CMK (cell line): Measurements from ENCODE around the gene CHADL.

Source experiments
- DNase-seq: peaks from one replicate; pipeline ENCODE4 v3.0.0-alpha.2; 2010; ENCODE audit warnings: low read depth

The CHADL gene

GRCh38 chr22:41256254-41257253 is 15.8 kb upstream of the CHADL start:
- DNase-seq: no peak

DNA sequence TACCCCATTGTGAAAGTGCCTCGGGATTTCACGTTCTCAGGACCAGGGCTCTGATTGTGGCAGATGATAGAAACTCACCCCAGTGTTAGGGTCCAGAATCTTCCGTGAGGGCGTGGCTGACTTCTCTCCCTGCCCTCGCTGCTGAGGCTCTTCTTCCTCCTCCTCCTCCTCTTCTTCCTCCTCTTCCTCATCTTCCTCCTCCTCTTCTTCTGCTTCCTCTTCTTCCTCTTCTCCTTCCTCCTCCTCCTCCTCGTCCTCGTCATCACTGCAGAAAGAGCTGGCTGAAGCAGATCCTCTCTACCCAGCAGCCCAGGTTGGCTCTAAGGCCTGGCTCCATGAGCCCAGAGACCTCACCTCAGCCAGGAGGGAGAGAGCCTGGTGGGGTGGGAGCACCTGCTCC is 13.5 kb upstream of the CHADL start:
- no peak for DNase-seq

- no peak for DNase-seq
These were observed 11.6 kb upstream of the CHADL start for GRCh38 chr22:41252365-41252764.

DNA sequence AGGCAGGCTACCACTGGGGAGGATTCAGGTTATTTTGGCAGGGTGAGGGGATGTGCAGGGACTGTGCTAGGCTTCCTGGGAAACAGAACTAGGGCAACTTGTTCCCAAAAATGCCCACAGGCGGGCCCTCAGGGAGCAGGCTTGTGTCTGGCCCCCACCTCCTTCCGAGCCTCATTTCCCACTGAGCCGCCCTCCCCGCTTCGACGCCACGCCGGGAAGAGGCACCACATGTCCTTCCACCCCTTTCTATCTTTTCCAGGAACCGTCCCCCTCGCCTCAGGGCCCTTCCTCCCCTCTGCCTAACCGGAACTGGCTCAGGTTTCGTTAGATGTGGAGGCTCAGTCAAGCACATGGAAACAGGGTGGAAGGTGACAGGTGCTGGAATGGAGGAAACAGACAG is 9.4 kb upstream of the CHADL start:
- no peak for DNase-seq

- DNase-seq: no peak
These were observed 8.7 kb upstream of the CHADL start for GRCh38 chr22:41249442-41249841.

- DNase-seq: no peak
These were observed 8.0 kb upstream of the CHADL start for GRCh38 chr22:41248758-41249157.

- no peak for DNase-seq
These were observed 7.6 kb upstream of the CHADL start for GRCh38 chr22:41248314-41248713.

DNA sequence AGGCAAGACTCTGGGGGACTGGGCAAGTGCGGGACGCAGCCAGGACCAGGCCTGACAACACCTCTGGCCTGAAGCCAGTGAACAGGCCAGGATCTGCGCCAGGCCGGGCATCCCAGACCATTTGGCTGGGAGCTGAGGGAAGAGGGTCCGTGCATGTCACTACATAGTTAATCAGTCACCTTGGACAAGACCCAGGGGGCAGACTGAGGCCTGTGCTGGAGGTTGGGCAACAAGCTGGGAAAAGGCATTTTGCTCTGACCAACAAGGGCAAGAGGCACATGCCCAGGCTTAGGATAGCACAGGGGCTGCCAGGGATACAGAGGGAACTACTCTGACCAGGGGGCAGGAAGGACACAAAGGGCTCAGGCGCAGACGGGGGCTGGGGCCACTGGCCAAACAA is 7.0 kb upstream of the CHADL start:
- DNase-seq: no peak

GRCh38 chr22:41245917-41246499 is 5.3 kb upstream of the CHADL start:
- DNase-seq: no peak

DNA sequence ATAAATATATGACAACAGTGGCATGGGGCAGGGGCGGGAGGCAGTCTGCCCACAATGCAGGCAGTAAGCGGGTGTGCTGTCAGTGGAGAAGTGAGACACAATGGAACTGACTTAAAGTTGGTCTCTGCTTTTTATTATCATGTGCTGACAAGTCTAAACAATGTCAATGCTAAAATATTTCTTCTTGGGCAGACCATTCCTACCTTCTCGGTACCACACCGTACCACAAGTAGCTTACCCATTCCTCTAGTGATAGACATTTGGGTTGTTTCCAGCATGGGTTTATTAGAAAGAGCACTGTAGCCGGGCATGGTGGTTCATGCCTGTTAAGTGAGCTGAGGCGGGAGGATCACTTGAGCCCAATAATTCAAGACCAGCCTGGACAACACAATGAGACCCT is 2.6 kb upstream of the CHADL start:
- DNase-seq: no peak

DNA sequence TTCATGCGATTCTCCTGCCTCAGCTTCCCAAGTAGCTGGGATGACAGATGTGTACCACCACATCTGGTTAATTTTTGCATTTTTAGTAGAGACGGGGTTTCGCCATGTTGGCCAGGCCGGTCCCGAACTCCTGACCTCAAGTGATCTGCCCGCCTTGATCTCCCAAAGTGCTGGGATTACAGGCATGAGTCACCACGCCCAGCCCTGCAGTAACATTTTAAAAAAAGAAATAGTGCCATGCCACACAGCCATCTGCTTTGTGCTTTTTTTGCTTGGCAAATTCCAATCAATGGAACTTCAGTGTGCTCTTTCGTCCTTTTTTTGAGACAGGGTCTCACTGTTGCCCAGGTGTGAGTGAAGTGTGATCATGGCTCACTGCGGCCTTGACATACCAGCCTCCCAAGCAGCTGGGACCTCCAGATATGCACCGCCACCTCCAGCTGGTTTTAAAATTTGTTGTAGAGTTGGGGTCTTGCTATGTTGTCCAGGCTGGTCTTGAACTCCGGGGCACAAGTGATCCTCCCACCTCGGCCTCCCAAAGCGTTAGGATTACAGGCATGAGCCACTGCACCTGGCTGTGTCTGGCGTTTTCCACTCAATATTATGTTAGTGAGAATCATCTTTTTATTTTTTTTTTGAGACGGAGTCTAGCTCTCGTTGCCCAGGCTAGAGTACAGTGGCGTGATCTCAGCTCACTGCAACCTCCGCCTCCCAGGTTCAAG is 1.8 kb upstream of the CHADL start:
- no peak for DNase-seq

DNA sequence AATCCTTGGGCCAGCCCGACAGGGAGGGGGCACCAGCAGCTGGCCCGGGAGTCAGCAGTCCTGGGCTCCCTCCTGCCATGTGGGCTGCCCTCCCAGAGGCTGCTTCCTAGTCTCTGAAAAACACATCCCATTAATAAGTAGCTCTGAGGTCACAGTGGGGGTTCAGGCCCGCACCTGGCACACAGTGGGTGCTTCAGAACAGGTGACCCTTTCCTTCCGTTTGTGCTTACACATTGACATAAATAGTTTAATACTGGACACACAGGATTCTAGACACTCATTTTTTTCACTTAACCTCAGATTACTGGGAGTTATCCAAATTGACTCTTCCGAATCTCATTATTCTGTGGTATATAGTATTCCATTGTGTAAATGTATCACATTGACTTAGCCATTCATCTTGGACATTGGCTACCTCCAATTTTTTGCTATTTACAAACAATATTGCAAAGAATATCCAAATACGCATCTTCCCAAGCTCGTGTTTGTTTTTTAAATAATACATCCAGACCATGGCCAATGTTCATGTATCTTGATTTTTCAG is 474 bp upstream of the CHADL start:
- no peak for DNase-seq

DNA sequence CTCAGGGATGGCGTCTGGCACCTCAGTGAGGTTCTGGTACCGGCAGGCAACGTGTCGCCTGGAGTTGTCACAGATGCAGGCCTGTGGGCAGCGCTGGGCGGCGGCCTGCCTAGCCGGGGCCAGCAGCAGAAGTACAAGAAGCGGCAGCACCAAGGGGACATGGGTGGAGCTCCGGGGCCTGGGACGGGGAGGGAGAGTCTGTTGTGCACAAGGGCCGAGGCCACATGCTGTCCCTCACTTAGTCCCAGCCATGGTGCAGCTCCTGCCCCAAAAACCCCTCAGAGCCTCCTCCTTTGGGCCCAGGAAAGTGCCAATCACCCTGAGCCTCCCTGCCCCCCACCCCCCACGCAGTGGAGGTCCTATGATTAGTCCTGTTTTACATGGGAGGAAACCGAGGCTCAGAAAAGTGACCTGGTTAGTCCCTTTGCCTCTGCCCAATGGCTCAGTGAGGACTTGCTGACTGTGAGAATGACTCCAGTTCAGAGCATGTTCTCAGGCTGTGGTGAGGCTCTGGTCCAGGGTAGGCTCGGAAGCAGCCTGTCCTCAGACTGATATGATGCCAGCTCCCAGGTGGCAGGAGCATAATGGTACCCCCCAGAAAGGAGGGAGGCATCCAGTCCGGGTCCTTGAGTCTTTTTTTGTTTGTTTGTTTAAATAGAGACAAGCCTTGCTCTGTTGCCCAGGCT is 1.1 kb downstream of the CHADL start:
- DNase-seq: no peak

DNA sequence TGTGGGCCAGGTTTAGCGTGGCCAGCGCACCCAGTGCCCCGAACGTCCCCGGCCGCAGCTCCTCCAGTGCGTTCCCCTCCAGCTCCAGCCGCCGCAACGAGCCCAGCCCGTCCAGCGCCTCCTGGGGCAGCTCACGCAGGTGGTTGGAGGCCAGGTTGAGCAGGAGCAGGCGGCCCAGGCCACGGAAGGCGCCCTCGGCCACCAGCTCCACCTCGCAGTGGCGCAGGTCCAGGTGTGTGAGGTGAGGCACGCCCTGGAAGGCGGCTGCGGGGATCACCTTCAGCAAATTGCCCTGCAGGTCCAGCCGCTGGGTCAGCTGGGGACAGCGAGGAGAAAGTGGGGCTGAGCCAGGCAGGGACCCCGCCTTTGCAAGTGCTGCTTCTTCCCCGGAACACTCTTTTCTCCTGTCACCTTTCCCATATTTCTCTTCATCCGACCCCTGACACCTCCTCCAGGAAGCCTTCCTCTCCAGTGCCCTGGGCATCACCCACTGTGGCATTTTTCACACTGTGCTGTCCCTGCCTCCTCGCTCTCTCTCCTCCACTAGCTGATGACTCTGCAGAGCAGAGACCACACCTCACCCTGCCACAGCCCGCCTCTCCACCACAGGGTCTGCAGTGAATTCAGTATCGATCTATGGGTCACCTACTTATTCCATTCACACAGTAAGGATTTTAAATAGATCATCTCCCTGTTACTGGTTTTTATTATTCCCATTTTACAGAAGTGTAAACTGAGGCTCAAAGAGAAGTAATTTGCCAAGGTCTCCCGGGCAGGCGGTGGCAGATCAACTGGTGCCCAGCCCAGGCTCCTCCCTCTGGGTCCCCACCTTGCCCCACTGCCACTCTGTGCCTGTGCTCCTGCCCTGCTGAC is 1.9 kb downstream of the CHADL start:
- no peak for DNase-seq

DNA sequence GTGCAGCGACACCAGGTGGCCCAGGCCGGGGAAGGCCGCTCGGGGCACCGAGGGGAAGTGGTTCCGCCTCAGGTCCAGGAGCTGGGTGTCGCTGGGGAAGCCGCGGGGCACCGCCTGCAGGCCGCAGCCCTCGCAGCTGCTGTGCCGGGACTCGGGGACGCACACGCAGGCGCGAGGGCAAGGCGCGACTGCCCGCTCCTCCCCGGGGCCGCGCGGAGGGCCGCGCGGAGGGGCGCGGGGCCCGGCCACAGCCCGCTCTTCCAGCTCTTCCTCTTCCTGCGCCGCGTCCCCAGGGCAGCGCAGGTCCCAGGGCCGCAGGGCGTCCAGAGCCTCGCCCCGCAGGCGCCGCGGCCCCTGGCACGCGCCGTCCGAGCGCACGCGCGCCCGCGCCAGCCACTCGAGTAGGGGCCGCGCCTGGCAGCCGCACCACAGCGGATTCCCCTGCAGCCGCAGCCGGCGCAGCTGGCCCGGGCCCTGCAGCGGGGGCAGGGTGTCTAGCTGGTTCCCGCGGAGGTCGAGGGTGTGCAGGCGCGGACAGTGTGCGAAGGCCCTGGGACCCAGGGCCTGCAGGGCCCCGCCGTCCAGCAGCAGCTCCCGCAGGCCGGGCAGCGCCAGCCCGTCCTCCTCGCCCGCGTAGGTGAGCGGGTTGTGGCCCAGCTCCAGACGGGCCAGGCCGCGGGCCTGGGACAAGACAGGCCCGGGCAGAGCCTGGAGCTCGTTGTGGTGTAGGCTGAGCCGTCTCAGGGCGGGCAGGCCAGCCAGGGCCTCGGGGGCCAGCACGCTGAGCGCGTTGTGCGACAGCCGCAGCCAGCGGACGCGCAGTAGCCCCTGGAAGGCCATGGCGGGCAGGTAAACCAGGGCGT is 2.8 kb downstream of the CHADL start:
- DNase-seq: peak; percentile 32

DNA sequence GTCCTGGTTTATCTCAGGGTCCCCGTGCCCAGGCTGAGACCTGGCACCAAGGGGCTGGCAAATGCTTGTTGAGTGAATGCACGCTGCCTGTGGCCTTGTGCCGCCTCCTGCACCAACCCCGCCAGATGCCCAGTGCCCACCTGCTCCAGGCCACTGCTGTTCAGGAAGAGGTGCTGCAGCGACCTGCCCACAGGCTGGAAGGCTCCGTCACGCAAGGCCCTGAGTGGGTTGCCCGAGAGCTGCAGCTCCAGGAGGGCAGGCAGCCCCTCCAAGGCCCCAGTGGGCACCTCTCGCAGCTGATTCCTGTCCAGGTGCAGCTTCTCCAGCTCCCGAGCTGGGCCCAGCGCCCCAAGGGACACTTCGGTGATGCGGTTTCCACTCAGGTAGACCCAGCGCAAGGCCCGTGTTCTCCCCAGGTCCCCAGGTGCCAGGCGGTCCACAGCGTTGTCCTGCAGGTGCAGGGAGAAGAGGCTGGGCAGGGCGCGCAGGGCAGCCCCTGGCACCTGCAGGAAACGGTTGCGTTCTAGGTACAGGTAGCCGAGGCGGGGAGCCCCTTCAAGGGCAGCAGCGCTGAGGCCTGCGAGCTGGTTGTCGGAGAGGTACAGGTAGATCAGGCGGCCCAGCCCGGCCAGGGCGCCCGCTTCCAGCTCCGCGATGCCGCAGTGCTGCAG is 3.6 kb downstream of the CHADL start:
- DNase-seq: no peak

- DNase-seq: no peak
These were observed 5.7 kb downstream of the CHADL start for GRCh38 chr22:41234815-41235695.

DNA sequence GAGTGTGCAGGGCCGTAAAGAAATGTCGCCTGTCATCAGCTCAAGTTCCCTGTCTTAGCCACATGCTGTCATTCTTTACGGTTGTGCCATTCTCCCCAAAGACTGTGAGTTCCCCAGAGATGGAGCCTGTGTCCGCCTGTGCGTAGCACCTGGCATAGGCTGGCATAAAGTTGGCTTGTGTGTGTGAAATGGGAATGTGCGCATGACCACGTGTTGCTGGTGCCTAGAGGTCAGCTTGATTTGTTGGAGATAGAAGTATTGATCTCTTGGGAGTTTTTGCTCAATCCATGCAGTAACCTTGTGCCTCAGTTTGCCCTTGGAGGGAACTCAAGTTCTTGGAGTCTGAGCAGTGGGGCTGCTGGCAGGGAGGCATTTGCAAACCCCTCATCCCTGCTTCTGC is 9.4 kb downstream of the CHADL start:
- DNase-seq: no peak
